Pulmonary artery endothelial cell (primary cell): Measurements from ENCODE around the gene IRS2. TPM values are rescaled to one million over a fixed set of nuclear protein-coding genes. Genes with fewer than 3 reads are reported as not detected.
"Not testable (repeated sequence)": the region's sequence is repeated elsewhere in the genome, so short reads cannot be mapped to it uniquely, and the experiment has no call there.

Experiments used
- DNase-seq: peaks from one replicate; pipeline ENCODE4 v3.0.0-alpha.2; 2011; ENCODE audit warnings: low read depth, low spot score
- total RNA-seq: library from RNA; depleted of rRNA; stranded (reverse); fragments of >200 nt; gene quantifications from 2 replicates; pipeline ENCODE4 v1.2.3, GENCODE V29; 2014

IRS2 gene
- total RNA-seq, 1 donor from 2014 or later, result 0.46 TPM

- not testable (repeated sequence) for DNase-seq
Observed at GRCh38 chr13:109732470-109733170, 53.8 kb downstream of the IRS2 start.

- DNase-seq, result no peak
Observed at GRCh38 chr13:109730812-109731335, 55.5 kb downstream of the IRS2 start.

- no peak for DNase-seq
Observed at GRCh38 chr13:109728791-109729731, 57.3 kb downstream of the IRS2 start.

- no peak for DNase-seq
Observed at GRCh38 chr13:109728061-109728460, 58.3 kb downstream of the IRS2 start.

GRCh38 chr13:109727251-109727650 lies 59.1 kb downstream of the IRS2 start:
- no peak for DNase-seq

- no peak for DNase-seq
Observed at GRCh38 chr13:109725995-109726637, 60.3 kb downstream of the IRS2 start.

- no peak for DNase-seq
Observed at GRCh38 chr13:109725297-109725696, 61.1 kb downstream of the IRS2 start.

GRCh38 chr13:109724603-109725002 lies 61.8 kb downstream of the IRS2 start:
- no peak for DNase-seq

- no peak for DNase-seq
Observed at GRCh38 chr13:109723046-109723445, 63.3 kb downstream of the IRS2 start.

- no peak for DNase-seq
Observed at GRCh38 chr13:109722068-109722467, 64.3 kb downstream of the IRS2 start.

- no peak for DNase-seq
Observed at GRCh38 chr13:109720758-109721184, 65.6 kb downstream of the IRS2 start.

- DNase-seq, result no peak
Observed at GRCh38 chr13:109719962-109720646, 66.3 kb downstream of the IRS2 start.

- DNase-seq, result no peak
Observed at GRCh38 chr13:109718726-109719125, 67.7 kb downstream of the IRS2 start.

GRCh38 chr13:109717686-109718085 lies 68.7 kb downstream of the IRS2 start:
- DNase-seq, result no peak

- no peak for DNase-seq
Observed at GRCh38 chr13:109715902-109716301, 70.5 kb downstream of the IRS2 start.

GRCh38 chr13:109713681-109714080 lies 72.7 kb downstream of the IRS2 start:
- no peak for DNase-seq

GRCh38 chr13:109712124-109712722 lies 74.2 kb downstream of the IRS2 start:
- no peak for DNase-seq

GRCh38 chr13:109707742-109708617 lies 78.4 kb downstream of the IRS2 start:
- no peak for DNase-seq

GRCh38 chr13:109707044-109707741 lies 79.2 kb downstream of the IRS2 start:
- no peak for DNase-seq
